ENCODE results near the gene ROBO1.
"Not testable (repeated sequence)": the region's sequence is repeated elsewhere in the genome, so short reads cannot be mapped to it uniquely, and the experiment has no call there.

Gene ROBO1

GRCh38 chr3:78895528-78895927 lies 872.3 kb downstream of the ROBO1 start:
- no peak for DNase-seq

DNA sequence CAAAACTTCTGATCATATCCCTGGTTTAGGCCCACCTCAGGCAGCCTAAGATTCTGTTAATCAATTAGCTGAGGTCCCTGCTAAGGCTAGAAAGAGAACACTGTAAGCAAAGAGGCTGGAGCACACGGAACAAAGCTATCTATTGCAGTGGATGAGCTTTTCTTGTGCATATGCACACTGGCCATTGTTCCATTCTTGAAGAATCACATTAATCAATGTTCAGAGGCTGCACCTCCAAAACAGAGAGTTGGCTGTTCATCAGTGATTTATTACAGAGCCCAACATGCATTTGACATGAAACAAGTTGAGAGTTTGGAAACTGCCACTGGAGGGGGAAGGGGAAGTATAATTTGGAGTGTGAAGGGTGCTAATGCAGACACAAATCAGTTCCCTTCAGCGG lies 873.0 kb downstream of the ROBO1 start:
- no peak for DNase-seq

GRCh38 chr3:78893161-78893560 lies 874.6 kb downstream of the ROBO1 start:
- no peak for DNase-seq

GRCh38 chr3:78889348-78889747 lies 878.5 kb downstream of the ROBO1 start:
- DNase-seq, result no peak

GRCh38 chr3:78888635-78889034 lies 879.2 kb downstream of the ROBO1 start:
- DNase-seq, result no peak

GRCh38 chr3:78887547-78888011 lies 880.2 kb downstream of the ROBO1 start:
- no peak for DNase-seq

DNA sequence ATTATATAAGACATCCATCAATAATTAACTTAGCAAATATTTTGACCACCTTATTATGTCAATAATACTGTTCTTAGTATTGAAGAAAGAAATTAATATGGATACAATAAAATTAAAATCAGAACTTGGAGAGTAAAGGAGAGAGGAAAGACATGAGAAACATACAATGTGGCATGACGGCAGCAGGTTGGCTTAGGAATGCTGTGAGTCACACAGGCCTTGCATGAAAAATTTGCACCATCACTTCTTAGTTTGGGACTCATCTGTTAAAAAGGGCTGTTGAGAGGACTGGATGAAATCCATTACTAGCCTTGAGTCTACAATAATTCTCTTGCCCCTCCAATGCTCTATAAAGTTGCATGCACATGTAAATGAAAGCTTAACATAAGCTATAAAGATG lies 880.8 kb downstream of the ROBO1 start:
- DNase-seq, result no peak

DNA sequence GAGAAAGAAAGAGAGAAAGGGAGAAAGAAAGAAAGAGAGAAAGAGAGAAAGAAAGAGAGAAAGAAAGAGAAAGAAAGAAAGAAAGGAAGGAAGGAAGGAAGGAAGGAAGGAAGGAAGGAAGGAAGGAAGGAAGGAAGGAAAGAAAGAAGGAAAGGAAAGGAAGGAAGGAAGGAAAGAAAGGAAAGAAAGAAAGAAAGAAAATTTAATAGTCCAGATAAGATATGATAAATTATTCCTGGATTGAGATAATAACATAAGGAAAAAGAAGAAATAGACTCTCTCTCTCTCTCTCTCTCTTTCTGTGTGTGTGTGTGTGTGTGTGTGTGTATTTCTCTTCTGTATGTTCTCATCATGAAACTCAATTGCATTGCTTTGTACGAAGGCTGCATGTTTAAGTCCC lies 883.2 kb downstream of the ROBO1 start:
- DNase-seq, result not testable (repeated sequence)

GRCh38 chr3:78882251-78882650 lies 885.5 kb downstream of the ROBO1 start:
- DNase-seq, result no peak

DNA sequence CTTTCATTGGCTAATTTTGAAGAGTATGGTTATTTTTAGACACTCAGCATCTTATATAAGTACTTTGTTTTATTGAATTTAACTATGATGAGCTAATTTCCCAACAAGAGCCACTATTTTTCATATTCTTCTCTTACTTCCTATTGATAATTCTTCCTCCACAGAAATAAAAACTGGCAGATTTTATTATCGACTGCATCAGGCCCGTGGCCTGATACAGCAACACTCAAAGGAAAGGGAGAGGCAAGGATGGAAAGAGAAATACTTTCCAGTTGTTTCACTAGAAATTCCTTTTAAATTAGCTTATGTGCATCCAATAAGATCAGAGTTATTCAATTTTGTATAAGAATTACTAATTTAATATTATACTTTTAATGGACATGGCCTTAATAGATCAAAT lies 886.3 kb downstream of the ROBO1 start:
- DNase-seq, result no peak

DNA sequence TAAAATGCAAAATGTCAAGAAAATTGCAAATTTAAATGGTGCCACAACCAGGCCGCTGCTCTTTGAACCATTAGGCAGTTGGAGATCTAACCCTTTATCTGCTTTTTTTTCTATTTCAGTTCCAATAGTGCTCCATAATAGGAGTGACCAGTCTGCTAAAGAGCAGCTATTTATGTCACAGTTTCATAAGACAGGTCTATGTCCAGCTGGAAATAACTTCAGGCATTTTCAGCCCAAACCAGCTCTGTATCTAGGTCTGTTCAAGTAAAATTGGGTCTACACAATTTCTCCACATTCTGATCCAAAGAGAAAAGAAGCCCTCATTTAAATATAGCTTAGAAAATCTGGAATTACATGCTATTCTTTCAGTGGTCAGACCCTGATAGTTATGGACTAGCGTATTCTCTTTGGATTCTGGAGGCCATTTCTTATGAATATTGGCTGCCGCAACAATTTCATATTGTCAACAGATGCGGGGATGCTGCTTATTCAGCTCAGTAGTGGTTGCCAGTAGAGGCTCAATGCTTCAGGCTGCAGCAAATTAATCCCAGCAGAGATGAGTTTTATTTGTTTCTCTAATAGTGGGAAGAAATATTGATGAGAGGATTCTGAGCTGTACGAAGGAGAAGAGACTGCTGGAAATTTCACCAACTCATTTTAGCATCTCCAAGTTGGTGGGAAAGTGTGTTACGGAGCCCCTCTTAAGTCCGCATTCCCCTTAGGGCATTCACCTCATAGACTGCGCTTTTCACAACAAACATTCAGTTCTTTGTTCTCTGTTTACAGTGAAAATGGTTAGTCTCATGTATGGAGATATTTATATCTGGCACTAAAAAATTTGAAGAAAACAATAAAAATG lies 887.0 kb downstream of the ROBO1 start:
- DNase-seq, result no peak

DNA sequence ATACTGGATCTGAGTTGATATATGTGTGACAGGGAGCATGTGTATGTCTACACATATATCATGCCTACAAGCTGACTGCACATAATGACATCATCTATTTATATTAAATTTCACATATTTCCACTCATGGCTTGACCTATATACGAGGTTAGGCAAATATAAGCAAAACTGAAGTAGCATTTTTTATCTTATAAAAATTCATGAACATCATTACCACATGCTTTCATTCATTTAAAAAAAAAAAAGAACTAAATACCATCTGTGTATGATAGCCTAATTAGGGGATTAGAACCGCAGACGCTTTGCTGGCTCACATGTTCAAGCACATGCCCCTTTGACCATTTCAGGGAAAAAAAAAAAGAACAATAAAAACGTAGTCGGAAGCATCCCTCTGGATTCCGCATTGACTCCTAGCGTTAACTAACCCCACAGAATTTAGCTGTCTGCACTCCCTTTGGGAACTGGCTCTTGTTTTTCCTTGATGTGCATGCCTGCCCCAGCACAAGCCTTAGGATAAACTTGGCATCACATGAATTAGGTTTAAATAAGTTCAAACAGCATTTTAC lies 888.4 kb downstream of the ROBO1 start:
- DNase-seq, result no peak

DNA sequence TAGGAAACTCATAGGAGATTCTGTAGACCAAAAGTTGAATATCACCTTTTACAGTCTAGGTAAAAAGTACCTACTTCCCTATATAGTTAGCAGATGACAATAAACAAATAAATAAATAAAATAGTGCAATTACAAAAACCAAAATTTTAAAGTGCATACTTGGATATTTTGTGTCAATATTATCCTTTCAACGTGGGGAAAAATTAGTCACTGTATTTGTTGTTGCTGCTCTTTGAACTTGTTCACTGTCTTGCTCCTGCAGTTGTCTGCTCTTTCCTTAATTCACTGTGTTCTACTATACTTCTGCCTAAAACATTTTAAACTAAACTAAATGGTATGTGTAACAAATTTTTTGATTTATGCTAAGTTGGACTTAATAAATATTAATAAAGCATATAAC lies 889.0 kb downstream of the ROBO1 start:
- DNase-seq, result no peak

- DNase-seq, result no peak
Observed at GRCh38 chr3:78878011-78878410, 889.8 kb downstream of the ROBO1 start.

- DNase-seq, result no peak
Observed at GRCh38 chr3:78875851-78876250, 891.9 kb downstream of the ROBO1 start.

DNA sequence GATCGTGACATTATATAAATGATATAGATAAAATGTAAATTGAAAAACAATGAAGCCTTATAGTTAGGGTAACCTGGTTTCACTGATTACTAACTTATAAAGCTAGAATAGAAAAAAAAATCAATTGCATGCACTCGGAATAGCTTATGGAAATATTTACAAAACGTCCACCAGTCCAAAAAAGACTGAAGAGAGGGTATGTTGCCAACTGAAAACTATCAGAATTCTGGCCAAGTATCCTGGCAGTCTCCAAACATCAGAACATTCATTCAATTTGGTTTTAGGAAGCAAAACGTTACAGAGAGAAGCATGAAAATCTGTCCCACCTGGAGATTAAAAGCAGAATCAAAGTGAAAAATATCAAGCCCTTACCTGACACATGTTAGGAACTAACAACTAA lies 892.4 kb downstream of the ROBO1 start:
- no peak for DNase-seq

- no peak for DNase-seq
Observed at GRCh38 chr3:78873641-78874040, 894.2 kb downstream of the ROBO1 start.

DNA sequence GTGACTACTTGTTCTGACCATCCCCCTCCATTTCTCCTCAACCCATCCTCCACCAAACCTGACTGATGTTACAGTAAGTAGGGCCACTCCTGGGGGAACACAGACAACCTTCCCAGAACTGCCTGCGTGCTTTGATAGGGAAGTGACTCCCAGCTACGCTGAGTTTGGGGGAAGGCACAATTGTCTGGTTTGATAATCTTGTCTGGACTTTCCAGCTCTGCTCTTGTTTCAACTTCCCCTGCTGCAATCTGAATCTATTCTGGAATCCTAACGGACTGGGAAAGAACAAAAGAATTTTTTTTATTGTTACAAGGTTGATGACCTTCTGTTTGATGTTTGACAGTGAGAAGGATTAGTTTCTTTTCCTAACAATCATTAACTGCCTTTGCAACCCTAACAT lies 895.6 kb downstream of the ROBO1 start:
- DNase-seq, result no peak

- no peak for DNase-seq
Observed at GRCh38 chr3:78871048-78871447, 896.8 kb downstream of the ROBO1 start.

- DNase-seq, result no peak
Observed at GRCh38 chr3:78870484-78870883, 897.3 kb downstream of the ROBO1 start.

GRCh38 chr3:78868570-78868969 lies 899.2 kb downstream of the ROBO1 start:
- DNase-seq, result no peak

GRCh38 chr3:78867409-78868372 lies 900.1 kb downstream of the ROBO1 start:
- DNase-seq, result no peak
